MCF 10A (cell line): ENCODE results near the gene PAIP1. TPM values are rescaled to one million over a fixed set of nuclear protein-coding genes. Genes with fewer than 3 reads are reported as not detected.

Source experiments
- BruUV-seq: library from RNA; stranded (reverse); fragments of 400-500 nt; replicated peaks from 2 replicates; lab custom pipeline; 2021; lab: Mats Ljungman, UMichigan
- CTCF ChIA-PET: fragments of 300-600 bp; sonication (Branson Sonifier 250); formaldehyde crosslinking; extraction: SDS; loops from one replicate; lab custom pipeline; 2021; ENCODE audit warnings: antibody characterized with exemption, inconsistent platforms; lab: Yijun Ruan, JAX
- POLR2A ChIA-PET: fragments of 300-600, 350-650 bp; sonication (Branson Sonifier 250); formaldehyde crosslinking; extraction: SDS; loops from one replicate; lab custom pipeline; 2020; ENCODE audit warnings: antibody characterized with exemption, inconsistent platforms; lab: Yijun Ruan, JAX
- DNase-seq: peaks from one replicate; pipeline ENCODE4 v3.0.0-alpha.2; 2018; ENCODE audit not compliant: unreplicated experiment
- H3K27ac Mint-ChIP-seq: one replicate; pipeline ENCODE4 v1.8.0; 2022; ENCODE audit warnings: mild to moderate bottlenecking, low read depth, mixed read lengths; ENCODE audit not compliant: unreplicated experiment
- H3K27me3 Mint-ChIP-seq: one replicate; pipeline ENCODE4 v1.8.0; 2022; ENCODE audit warnings: mixed read lengths; ENCODE audit not compliant: insufficient read depth, unreplicated experiment
- H3K36me3 Mint-ChIP-seq: one replicate; pipeline ENCODE4 v1.8.0; 2022; ENCODE audit warnings: mild to moderate bottlenecking, moderate library complexity, mixed read lengths; ENCODE audit not compliant: insufficient read depth, unreplicated experiment
- H3K4me1 Mint-ChIP-seq: one replicate; pipeline ENCODE4 v1.8.0; 2022; ENCODE audit warnings: mixed read lengths; ENCODE audit not compliant: insufficient read depth, unreplicated experiment
- H3K4me3 Mint-ChIP-seq: one replicate; pipeline ENCODE4 v1.8.0; 2022; ENCODE audit warnings: mild to moderate bottlenecking, moderate library complexity, mixed read lengths; ENCODE audit not compliant: unreplicated experiment
- H3K9me3 Mint-ChIP-seq: one replicate; pipeline ENCODE4 v1.8.0; 2022; ENCODE audit warnings: mixed read lengths; ENCODE audit not compliant: unreplicated experiment
- CTCF ChIP-seq: fragments of 200-600 bp; IDR thresholded peaks from one replicate; pipeline ENCODE4 v1.8.0; 2022; ENCODE audit warnings: antibody characterized with exemption, mild to moderate bottlenecking; ENCODE audit not compliant: unreplicated experiment
- intact Hi-C: fragments of 100-400 bp; cut with micrococcal nuclease; formaldehyde crosslinking; loops from 2 replicates; pipeline ENCODE4 v1.14.1; 2022
- total RNA-seq: library from RNA; stranded (reverse); gene quantifications from 2 replicates; pipeline ENCODE4 v1.2.3, GENCODE V29; 2022

Gene PAIP1
- total RNA-seq, 1 experiment from 2014 or later = 105 TPM

- peak; percentile 66 for DNase-seq
- BruUV-seq = no TSS peak
- Mint-ChIP-seq H3K27ac (no peak overlapping the region), H3K4me3 (no peak overlapping the region), H3K27me3 (no peaks in the 10 kb centered on the region), H3K4me1 (peaks cover 10% of the 10 kb centered on the region), H3K9me3 (no peaks in the 10 kb centered on the region), H3K36me3 (peaks cover 6% of the 10 kb centered on the region)
- CTCF ChIA-PET = no interaction called here
- intact Hi-C loops = no loop called here
- POLR2A ChIA-PET = interaction anchor here (0.6 to 0.9 kb wide), 2 partner anchors 18 to 378 kb away, joined by 4 to 5 read pairs; no protein-coding TSS in a partner anchor
- TF ChIP-seq CTCF = no peak
Measured at GRCh38 chr5:43573058-43573457, 16.2 kb upstream of the PAIP1 start.

GRCh38 chr5:43572357-43572756 is 15.5 kb upstream of the PAIP1 start:
- ChIA-PET POLR2A (interaction anchor here (0.7 to 1.3 kb wide), 2 partner anchors 16 to 47 kb away, joined by 3 to 4 read pairs; partner anchors contain the start of gene PAIP1), CTCF (interaction anchor here (1.0 kb wide), 1 partner anchor 182 kb away, joined by 4 read pairs; no protein-coding TSS in a partner anchor)
- Mint-ChIP-seq H3K36me3 (peaks cover 6% of the 10 kb centered on the region), H3K27ac (no peak overlapping the region), H3K4me3 (no peak overlapping the region), H3K27me3 (no peaks in the 10 kb centered on the region), H3K4me1 (peaks cover 10% of the 10 kb centered on the region), H3K9me3 (no peaks in the 10 kb centered on the region)
- TF ChIP-seq CTCF = no peak
- no TSS peak for BruUV-seq
- intact Hi-C loops = no loop called here
- no peak for DNase-seq

- Mint-ChIP-seq H3K27ac (no peak overlapping the region), H3K4me1 (peaks cover 10% of the 10 kb centered on the region), H3K9me3 (no peaks in the 10 kb centered on the region), H3K27me3 (no peaks in the 10 kb centered on the region), H3K36me3 (peaks cover 6% of the 10 kb centered on the region), H3K4me3 (no peak overlapping the region)
- DNase-seq = no peak
- no TSS peak for BruUV-seq
- CTCF ChIA-PET = interaction anchor here (1.0 kb wide), 1 partner anchor 181 kb away, joined by 4 read pairs; no protein-coding TSS in a partner anchor
- intact Hi-C loops = no loop called here
- POLR2A ChIA-PET = interaction anchor here (0.8 to 1.3 kb wide), 2 partner anchors 15 to 31 kb away, joined by 4 read pairs; partner anchors contain the start of genes NNT and PAIP1
- TF ChIP-seq CTCF = no peak
Measured at GRCh38 chr5:43571237-43571636, 14.4 kb upstream of the PAIP1 start.

- CTCF ChIA-PET = no interaction called here
- no peak for TF ChIP-seq CTCF
Measured at GRCh38 chr5:43570450-43571158, 13.7 kb upstream of the PAIP1 start.

More at GRCh38 chr5:43570450-43571158, 13.7 kb upstream of the PAIP1 start:
- Mint-ChIP-seq H3K9me3 (no peaks in the 10 kb centered on the region), H3K36me3 (peaks cover 5% of the 10 kb centered on the region), H3K4me3 (no peak overlapping the region), H3K27ac (no peak overlapping the region), H3K4me1 (peaks cover 10% of the 10 kb centered on the region), H3K27me3 (no peaks in the 10 kb centered on the region)
- intact Hi-C loops = no loop called here
- DNase-seq = no peak
- no TSS peak for BruUV-seq
- POLR2A ChIA-PET = interaction anchor here (1.3 kb wide), 1 partner anchor 14 kb away, joined by 4 read pairs; the partner anchor contains the start of gene PAIP1
